OCI-LY1 (cell line): ENCODE measurements around the gene BTN1A1.

ENCODE experiments used
- H2AFZ ChIP-seq: fragments of 200-600 bp; sonication (generic), shearing (Covaris generic); 2 replicates; pipeline ENCODE4 v1.6.0; 2014; ENCODE audit warnings: antibody characterized with exemption, mild to moderate bottlenecking, low read length
- H3F3A ChIP-seq: fragments of 200-600 bp; sonication (generic), shearing (Covaris generic); 2 replicates; pipeline ENCODE4 v1.6.0; 2014; ENCODE audit warnings: mild to moderate bottlenecking, antibody characterized with exemption, low read length, moderate library complexity; ENCODE audit not compliant: insufficient read depth
- H3K27ac ChIP-seq: fragments of 200-600 bp; sonication (generic); 2 replicates; pipeline ENCODE4 v1.5.1; 2014; ENCODE audit warnings: low read length, mixed run types, mild to moderate bottlenecking, low read depth; ENCODE audit not compliant: poor library complexity, severe bottlenecking
- H3K27me3 ChIP-seq: fragments of 200-600 bp; sonication (generic); 2 replicates; pipeline ENCODE4 v1.6.0; 2014; ENCODE audit warnings: antibody characterized with exemption, mild to moderate bottlenecking, low read length, moderate library complexity; ENCODE audit not compliant: insufficient read depth
- H3K36me3 ChIP-seq: fragments of 200-600 bp; sonication (generic); 2 replicates; pipeline ENCODE4 v1.6.1; 2014; ENCODE audit warnings: mild to moderate bottlenecking, antibody characterized with exemption, low read length, moderate library complexity, mixed read lengths; ENCODE audit not compliant: insufficient read depth
- H3K4me1 ChIP-seq: fragments of 200-600 bp; sonication (generic); 2 replicates; pipeline ENCODE4 v1.5.1; 2014; ENCODE audit warnings: mild to moderate bottlenecking, low read length, moderate library complexity; ENCODE audit not compliant: insufficient read depth, severe bottlenecking
- H3K4me2 ChIP-seq: fragments of 200-600 bp; sonication (generic), shearing (Covaris generic); 2 replicates; pipeline ENCODE4 v1.6.1; 2014; ENCODE audit warnings: low read length
- H3K4me3 ChIP-seq: fragments of 200-600 bp; sonication (generic); 2 replicates; pipeline ENCODE4 v1.5.1; 2014; ENCODE audit warnings: low read length, low read depth, mild to moderate bottlenecking, mixed read lengths; ENCODE audit not compliant: poor library complexity, severe bottlenecking
- H3K79me2 ChIP-seq: fragments of 200-600 bp; shearing (Covaris generic); 2 replicates; pipeline ENCODE4 v1.6.1; 2016; ENCODE audit warnings: mixed run types, low read length, mixed read lengths; ENCODE audit not compliant: insufficient read depth
- H3K9ac ChIP-seq: fragments of 200-600 bp; sonication (generic), shearing (Covaris generic); 2 replicates; pipeline ENCODE4 v1.6.1; 2014; ENCODE audit warnings: mild to moderate bottlenecking, low read length, mixed read lengths
- H3K9me2 ChIP-seq: fragments of 200-600 bp; sonication (generic), shearing (Covaris generic); 2 replicates; pipeline ENCODE4 v1.6.1; 2014; ENCODE audit warnings: low read depth, mild to moderate bottlenecking, low read length, mixed read lengths
- H3K9me3 ChIP-seq: fragments of 200-600 bp; shearing (Covaris generic); 2 replicates; pipeline ENCODE4 v1.6.1; 2014; ENCODE audit warnings: low read length, mixed read lengths
- H4K20me1 ChIP-seq: fragments of 200-600 bp; sonication (generic), shearing (Covaris generic); 2 replicates; pipeline ENCODE4 v1.6.0; 2016; ENCODE audit warnings: mild to moderate bottlenecking, low read length; ENCODE audit not compliant: insufficient read depth
- EZH2 ChIP-seq: fragments of 200-600 bp; sonication (generic), shearing (Covaris generic); IDR thresholded peaks from 2 replicates; pipeline ENCODE4 v1.8.0; 2017; ENCODE audit warnings: borderline replicate concordance, mixed run types, mild to moderate bottlenecking, antibody characterized with exemption, low read length, moderate library complexity, mixed read lengths
- TF ChIP-seq, protein P1 (sequence below): fragments of 200-600 bp; sonication (generic), shearing (Covaris generic); IDR thresholded peaks from 2 replicates; pipeline ENCODE4 v1.5.1; 2017; ENCODE audit warnings: mild to moderate bottlenecking, antibody characterized with exemption, low read length, moderate library complexity, mixed read lengths

Gene BTN1A1

DNA sequence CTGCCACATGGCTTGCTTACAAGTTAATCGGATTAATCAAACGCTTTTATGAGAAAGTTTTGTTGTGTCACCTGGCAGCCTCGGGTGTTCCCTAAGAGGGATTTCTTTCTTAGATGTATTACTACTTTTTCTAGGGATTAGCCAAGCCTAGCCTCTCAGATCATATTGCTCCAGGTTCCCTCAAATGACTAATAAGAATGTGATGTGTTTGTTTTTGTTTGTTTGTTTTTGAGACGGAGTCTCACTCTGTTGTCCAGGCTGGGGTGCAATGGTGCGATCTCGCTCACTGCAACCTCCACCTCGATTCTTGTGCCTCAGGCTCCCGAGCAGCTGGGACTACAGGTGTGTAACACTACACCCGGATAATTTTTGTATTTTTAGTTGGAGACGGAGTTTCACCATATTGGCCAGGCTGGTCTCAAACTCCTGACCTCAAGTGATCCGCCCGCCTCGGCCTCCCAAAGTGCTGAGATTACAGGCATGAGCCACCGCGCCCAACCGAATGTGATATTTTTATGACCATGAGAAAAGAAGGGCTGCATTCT, 39.0 kb downstream of the BTN1A1 start:
- Histone ChIP-seq H3F3A (0 out of 2 replicates have a peak, but pooled peaks cover 9% of the 10 kb centered on the region), H3K79me2 (peaks cover 24% of the 10 kb centered on the region), H3K9me2 (no peaks in the 10 kb centered on the region), H4K20me1 (no peaks in the 10 kb centered on the region), H2AFZ (no peak overlapping the region), H3K4me2 (peak overlapping the region; percentile 93), H3K4me1 (peaks cover 51% of the 10 kb centered on the region), H3K4me3 (peak overlapping the region; percentile 91), H3K9ac (peak overlapping the region; percentile 92), H3K36me3 (peaks cover 15% of the 10 kb centered on the region; the same call in 1 of the 2 replicates), H3K27me3 (no peaks in the 10 kb centered on the region), H3K9me3 (no peaks in the 10 kb centered on the region), H3K27ac (peak overlapping the region; percentile 95)
- no peak for TF ChIP-seq EZH2
- TF ChIP-seq, protein P1, sequence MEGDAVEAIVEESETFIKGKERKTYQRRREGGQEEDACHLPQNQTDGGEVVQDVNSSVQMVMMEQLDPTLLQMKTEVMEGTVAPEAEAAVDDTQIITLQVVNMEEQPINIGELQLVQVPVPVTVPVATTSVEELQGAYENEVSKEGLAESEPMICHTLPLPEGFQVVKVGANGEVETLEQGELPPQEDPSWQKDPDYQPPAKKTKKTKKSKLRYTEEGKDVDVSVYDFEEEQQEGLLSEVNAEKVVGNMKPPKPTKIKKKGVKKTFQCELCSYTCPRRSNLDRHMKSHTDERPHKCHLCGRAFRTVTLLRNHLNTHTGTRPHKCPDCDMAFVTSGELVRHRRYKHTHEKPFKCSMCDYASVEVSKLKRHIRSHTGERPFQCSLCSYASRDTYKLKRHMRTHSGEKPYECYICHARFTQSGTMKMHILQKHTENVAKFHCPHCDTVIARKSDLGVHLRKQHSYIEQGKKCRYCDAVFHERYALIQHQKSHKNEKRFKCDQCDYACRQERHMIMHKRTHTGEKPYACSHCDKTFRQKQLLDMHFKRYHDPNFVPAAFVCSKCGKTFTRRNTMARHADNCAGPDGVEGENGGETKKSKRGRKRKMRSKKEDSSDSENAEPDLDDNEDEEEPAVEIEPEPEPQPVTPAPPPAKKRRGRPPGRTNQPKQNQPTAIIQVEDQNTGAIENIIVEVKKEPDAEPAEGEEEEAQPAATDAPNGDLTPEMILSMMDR: no peak

DNA sequence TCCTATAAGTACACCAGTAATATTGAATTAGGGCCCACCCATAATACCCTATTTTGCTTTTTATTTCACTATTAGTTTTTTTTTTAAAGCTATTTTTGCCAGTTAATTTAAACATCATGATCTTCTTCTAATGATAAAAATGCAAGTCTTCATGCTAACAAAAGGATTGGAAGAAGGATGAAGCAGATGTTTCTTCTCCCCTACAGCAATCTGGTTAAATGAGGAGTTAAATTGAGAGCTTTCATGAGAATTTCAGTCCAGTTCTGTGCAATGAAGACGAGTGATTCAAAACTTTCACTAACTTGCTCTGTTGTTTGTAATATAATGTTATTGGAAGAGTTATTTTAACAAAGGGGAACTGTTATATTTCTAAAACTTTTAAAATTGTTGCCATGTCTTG, 41.5 kb downstream of the BTN1A1 start:
- no peak overlapping the region for H2AFZ ChIP-seq
- H3K9me3 ChIP-seq: no peaks in the 10 kb centered on the region
- H3K9ac ChIP-seq: no peak overlapping the region
- H3K79me2 ChIP-seq: peaks cover 24% of the 10 kb centered on the region
- peaks cover 10% of the 10 kb centered on the region; the same call in 1 of the 2 replicates for H3F3A ChIP-seq
- no peak overlapping the region for H3K27ac ChIP-seq
- TF ChIP-seq, protein P1: no peak
- TF ChIP-seq EZH2: no peak
- no peak overlapping the region for H3K4me2 ChIP-seq
- peaks cover 36% of the 10 kb centered on the region for H3K4me1 ChIP-seq
- H4K20me1 ChIP-seq: no peaks in the 10 kb centered on the region
- H3K36me3 ChIP-seq: peaks cover 39% of the 10 kb centered on the region
- H3K27me3 ChIP-seq: no peaks in the 10 kb centered on the region
- H3K9me2 ChIP-seq: no peaks in the 10 kb centered on the region
- H3K4me3 ChIP-seq: no peak overlapping the region

DNA sequence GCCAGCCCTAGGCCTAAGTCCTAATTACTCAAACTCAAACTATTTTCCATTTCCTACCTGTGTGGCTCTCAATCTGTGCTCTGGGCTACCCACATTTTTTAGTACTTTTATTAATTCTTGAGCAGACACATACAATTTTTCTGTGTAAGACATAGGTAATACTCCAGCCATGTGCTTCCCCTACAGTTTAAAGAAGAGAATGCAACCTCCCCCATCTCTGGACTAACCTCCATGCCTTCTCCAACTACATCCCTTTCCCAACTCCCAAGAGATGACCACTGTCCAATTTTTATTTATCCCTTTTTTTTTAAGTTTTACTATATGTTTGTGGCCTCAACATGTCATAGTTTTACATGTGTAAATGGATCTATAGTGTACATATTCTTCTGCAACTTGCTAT, 43.9 kb downstream of the BTN1A1 start:
- no peaks in the 10 kb centered on the region for H4K20me1 ChIP-seq
- no peaks in the 10 kb centered on the region for H3K9me3 ChIP-seq
- H2AFZ ChIP-seq: no peak overlapping the region
- H3K4me2 ChIP-seq: no peak overlapping the region
- peaks cover 18% of the 10 kb centered on the region for H3K79me2 ChIP-seq
- H3F3A ChIP-seq: peaks cover 10% of the 10 kb centered on the region; the same call in 1 of the 2 replicates
- H3K4me1 ChIP-seq: peaks cover 28% of the 10 kb centered on the region
- H3K27ac ChIP-seq: no peak overlapping the region
- H3K9me2 ChIP-seq: no peaks in the 10 kb centered on the region
- H3K9ac ChIP-seq: no peak overlapping the region
- no peak for TF ChIP-seq EZH2
- TF ChIP-seq, protein P1: peak; percentile 45
- peaks cover 43% of the 10 kb centered on the region for H3K36me3 ChIP-seq
- no peak overlapping the region for H3K4me3 ChIP-seq
- H3K27me3 ChIP-seq: no peaks in the 10 kb centered on the region
